GM21737 (cell line): ENCODE results near the gene SLC16A3.
"Not testable (repeated sequence)": the region's sequence is repeated elsewhere in the genome, so short reads cannot be mapped to it uniquely, and the experiment has no call there.

ENCODE experiments used
- ATAC-seq: cut with Tn5 transposase; IDR thresholded peaks from one replicate; pipeline ENCODE4 v1.9.1; 2021; ENCODE audit warnings: mild to moderate bottlenecking, moderate library complexity; ENCODE audit not compliant: unreplicated experiment

The SLC16A3 gene

GRCh38 chr17:82203920-82204319, 24.9 kb upstream of the SLC16A3 start:
- ATAC-seq, result no peak

GRCh38 chr17:82204831-82205719, 23.8 kb upstream of the SLC16A3 start:
- no peak for ATAC-seq

DNA sequence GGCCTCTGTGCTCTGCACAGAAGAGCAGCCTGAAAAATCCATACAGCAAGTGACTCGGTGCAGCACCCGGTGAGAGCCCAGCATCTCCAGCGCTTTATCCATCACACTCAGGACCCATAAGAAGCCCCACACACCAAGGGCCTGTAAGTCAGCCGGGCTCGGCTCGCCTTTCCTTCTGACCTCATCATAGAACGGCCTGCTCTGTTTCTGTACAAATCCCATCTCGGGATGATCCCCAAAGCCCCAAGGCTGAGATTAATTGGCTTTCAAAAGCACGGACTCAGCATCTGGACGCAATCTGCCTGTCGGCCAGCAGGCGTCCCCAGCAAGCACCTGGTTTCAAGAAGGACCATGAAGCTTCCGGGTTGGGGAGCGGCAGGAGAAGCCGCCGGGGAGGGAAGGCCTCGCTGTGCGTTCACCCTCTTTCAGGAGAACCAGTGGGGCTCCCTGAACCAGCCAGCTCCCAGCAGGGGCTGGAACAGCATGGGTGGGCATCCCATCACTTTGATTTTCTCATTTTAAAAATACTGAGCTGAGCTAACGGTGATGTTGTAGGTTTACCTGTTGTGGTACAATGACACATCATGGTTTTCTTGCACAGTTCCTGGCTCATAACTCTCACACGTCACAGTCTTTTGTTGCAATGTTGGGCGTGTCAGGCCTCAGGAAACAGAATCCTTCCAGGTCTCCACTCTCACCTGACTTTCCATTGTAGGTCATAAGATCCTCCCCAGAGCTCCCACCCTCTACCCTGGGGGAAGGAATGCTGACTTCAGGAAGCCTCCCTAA, 22.9 kb upstream of the SLC16A3 start:
- peak; percentile 77 for ATAC-seq

- ATAC-seq, result not testable (repeated sequence)
These were observed 18.2 kb upstream of the SLC16A3 start for GRCh38 chr17:82210655-82211054.

GRCh38 chr17:82212331-82213250, 16.3 kb upstream of the SLC16A3 start, which contains the start of gene CCDC57:
CCDC57 (minus strand) TSS chr17:82212842; CDS start chr17:82201944, 10,898 bp downstream.
- ATAC-seq, result peak; percentile 67

DNA sequence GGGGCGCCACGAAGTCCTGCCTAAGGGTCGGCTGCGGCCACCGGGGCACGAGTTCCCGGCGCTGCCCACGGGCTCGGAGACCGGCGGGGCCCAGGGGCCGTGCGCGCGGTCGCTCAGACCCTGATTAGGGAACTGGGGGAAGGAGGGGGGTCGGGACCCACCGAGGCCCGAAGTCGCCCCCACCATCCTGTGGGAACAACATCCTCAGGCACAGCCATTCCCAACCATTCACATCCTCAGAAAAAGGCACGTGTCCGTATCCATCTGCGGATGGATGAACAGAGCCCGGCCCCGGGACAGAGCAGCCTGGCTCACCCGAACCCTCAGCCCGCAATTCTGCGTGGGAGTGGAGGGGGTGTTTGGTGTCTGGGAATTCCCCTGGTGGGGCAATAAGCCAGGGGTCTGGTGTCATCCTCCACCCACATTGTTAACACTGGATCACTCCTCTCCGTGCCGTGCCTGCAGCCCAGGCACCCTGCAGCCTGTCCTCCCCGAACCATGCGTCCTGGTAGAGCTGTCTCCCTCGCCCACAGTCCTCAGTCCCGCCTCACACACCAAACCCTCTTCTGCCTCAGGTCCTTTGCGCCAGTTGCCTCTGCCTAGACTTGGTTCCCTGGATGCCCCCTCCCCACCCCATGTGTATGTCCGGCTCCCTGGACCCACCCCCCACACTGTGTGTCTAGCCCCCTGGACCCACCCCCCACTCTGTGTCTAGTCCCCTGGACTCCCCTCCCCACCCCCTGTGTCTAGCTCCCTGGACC, 15.4 kb upstream of the SLC16A3 start:
- no peak for ATAC-seq

GRCh38 chr17:82214012-82214628, 14.7 kb upstream of the SLC16A3 start:
- no peak for ATAC-seq

- ATAC-seq, result no peak
These were observed 13.5 kb upstream of the SLC16A3 start for GRCh38 chr17:82215095-82215971.

GRCh38 chr17:82215972-82216300, 12.9 kb upstream of the SLC16A3 start:
- ATAC-seq, result no peak

- ATAC-seq, result no peak
These were observed 12.3 kb upstream of the SLC16A3 start for GRCh38 chr17:82216301-82217119.

GRCh38 chr17:82217120-82217529, 11.7 kb upstream of the SLC16A3 start:
- ATAC-seq, result no peak

DNA sequence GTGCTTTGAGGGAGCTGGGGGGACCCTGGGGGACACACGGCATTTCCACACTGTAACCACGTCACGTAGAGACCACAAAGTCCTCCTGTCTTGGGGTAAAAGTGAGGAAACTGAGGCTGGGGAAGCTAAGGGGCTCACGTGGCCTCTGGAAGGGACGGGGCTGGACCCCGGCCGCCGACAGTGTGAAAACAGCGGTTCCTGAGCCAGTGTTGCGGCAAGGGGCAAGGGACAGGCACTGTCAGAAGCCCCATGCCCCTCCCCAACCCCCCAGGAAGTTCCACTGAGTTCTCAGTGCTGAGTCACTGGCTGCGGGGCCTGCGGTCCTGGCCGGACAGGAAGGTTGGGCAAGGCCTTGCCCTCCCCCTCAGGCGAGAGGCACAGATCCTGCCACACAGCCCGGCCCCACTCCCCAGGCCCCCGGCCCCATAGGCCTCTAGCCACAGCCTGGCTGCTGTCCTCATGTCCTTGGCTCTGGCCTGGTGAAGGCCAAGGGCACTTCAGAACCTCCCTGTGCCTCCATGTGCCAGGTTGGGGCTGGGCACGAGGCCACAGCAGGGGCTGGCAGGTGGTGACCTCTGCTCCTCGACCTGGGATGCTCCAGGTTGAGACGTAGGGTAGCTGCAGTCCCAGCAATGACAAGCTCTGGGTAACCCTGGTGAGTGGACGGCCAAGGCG, 11.2 kb upstream of the SLC16A3 start:
- no peak for ATAC-seq

GRCh38 chr17:82218349-82219075, 10.3 kb upstream of the SLC16A3 start:
- ATAC-seq, result no peak

DNA sequence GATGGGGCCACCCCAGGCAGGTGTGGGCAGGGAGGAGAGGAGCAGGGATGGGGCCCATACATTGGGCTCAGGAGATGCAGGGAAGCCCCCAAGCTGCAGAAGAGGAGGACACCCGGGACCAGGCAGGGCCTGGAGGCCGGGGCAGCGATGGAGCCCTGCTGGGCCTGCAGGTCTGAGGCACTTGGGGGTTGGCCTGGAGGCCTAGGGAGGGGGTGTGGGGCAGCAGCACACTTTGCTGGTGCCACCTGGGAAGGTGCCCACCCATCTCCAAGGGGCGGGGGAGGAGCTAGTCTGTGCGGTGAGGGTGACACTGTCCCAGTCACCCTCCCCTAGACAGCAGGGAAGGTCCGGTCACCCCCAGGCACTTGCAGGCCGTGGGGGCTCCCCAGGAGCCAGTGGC, 9.8 kb upstream of the SLC16A3 start:
- no peak for ATAC-seq

DNA sequence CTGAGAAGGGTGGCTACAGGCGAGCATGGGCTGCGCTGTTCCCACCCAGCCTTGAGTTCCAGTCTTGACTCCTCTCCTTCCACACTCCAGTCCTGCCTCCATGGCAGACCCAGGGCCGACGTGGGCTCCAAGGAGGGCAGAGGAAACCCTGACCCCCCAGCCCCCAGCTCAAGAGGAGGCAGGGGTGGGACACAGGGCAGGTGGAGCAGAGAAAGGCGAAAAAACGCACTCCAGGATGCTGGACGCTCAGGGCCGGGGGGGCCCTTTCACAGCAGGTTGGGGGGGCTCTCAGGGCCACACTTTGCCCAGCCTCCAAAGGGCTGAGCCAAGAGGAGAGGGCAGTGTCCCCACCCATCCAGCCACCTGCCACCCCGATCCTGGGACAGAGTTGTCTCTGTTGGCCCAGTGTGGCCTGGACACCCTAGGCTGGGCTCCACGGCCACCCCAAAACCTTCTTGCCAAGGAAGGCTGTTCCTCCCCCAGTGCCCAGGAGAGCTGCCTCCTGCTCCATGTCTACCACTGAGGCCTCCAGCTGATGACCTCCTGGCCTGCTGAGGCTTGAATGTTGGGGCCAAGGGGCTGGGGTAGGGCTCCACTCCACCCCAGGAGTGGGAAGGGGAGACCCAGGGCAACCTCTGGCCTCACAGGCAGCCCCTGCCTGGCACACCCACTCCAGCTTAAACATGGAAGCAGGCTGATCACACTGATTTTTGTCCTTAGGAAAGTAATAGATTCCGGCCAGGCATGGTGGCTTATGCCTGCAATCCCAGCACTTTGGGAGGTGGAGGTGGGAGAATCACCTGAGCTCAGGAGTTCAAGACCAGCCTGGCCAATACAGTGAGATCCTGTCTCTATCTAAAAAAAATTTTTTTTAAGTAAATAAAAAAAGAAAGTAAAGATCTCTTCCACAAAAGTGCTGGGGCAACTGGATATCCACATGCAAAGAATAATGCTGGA, 8.8 kb upstream of the SLC16A3 start:
- ATAC-seq, result no peak
